Anterior cingulate cortex (tissue), 58 donors: ENCODE results near the gene TBC1D19.
A peak's percentile ranks its signal among the peaks of the same experiment; 100 is the strongest.

Source experiments
- DNase-seq, 58 donors: peaks; one replicate each; lab custom pipeline; 2025; lab: John Stamatoyannopoulos, UW

Gene TBC1D19

DNA sequence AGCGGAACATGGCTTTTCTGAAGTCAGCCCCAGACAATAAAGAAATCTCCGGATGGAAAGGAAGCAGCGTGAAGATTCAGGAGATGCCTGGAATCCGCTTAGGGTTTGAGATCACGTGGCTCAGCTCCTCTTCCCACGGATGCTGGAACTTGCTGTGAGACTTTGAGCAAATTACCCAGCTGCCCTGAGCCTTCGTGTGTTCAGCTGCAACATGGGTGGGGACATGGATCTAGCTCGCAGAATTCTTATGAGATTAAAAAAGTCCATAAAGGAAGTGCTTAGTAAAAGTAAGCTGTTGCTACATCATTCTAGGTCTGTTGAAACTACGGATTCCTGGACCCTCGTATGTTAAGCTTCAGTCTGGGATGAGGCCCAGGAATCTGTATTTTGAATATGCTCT, 221.0 kb downstream of the TBC1D19 start:
- peak in 9 of 58 donors; percentile 2 to 40 (median 12) for DNase-seq
